GM12875 (cell line): ENCODE results near the gene ATP2B3.

Experiments
- H3K4me3 ChIP-seq: one replicate; pipeline ENCODE4 v1.5.1; 2011; ENCODE audit warnings: low read depth, low read length, control low read depth
- CTCF ChIP-seq: IDR thresholded peaks from 2 replicates; pipeline ENCODE4 v1.5.1; 2011; ENCODE audit warnings: low read depth, mild to moderate bottlenecking, control low read depth, inconsistent platforms, low read length, moderate library complexity, borderline replicate concordance; ENCODE audit not compliant: insufficient read depth

ATP2B3 gene

GRCh38 chrX:153631346-153631745 lies 113.9 kb downstream of the ATP2B3 start:
- TF ChIP-seq CTCF = no peak
- no peak overlapping the region for H3K4me3 ChIP-seq

- no peak overlapping the region for H3K4me3 ChIP-seq
- TF ChIP-seq CTCF = no peak
Measured at GRCh38 chrX:153631907-153632594, 114.6 kb downstream of the ATP2B3 start.
